ENCODE measurements around the gene DUSP15. TPM values are rescaled to one million over a fixed set of nuclear protein-coding genes. Genes with fewer than 3 reads are reported as not detected.
"Not testable (repeated sequence)": the region's sequence is repeated elsewhere in the genome, so short reads cannot be mapped to it uniquely, and the experiment has no call there.

DUSP15 gene, protein sequence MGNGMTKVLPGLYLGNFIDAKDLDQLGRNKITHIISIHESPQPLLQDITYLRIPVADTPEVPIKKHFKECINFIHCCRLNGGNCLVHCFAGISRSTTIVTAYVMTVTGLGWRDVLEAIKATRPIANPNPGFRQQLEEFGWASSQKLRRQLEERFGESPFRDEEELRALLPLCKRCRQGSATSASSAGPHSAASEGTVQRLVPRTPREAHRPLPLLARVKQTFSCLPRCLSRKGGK
- not detected for total RNA-seq

DNA sequence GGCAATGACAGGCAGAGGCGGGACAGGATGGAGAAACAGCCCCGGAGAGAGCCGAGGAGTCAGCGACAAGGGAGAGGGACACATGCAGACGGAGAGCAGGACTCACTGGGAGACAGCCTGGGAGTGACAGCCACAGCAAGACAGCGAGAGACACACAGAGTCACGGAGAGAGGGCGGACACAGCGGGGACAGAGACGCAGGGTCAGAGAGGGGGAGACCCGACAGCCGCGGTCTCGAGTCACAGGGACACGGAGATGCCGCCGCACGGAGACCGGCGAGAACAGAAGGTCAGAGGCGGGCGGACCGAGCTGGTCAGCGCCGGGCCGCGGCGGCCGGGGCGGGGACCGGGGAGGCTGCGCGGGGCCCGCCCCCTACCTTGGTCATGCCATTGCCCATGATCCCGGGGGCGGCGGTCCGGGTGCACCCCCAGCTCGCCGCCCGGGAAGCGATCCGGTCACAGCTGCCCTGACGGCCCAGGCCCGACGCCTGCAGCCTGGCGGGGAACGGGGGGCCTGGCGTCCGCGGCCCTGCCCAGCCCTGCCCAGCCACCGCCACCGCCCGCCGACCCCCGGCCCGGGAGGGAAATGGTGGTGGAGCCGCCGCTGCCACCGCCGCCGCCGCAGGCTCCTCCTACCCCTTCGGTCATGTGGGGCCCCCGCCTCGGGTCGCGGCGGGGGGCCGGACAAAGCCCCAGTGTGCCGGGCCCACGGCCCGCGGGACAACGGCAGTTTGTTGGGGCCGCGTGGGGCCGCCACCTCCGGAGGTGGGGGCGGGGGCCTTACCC, at the start of gene DUSP15, which contains the start of gene TTLL9:
DUSP15 (minus strand) TSS at position 586 of the 784 bp plus-strand sequence; CDS start at position 396, 190 bp downstream.
TTLL9 (plus strand) TSS at position 693 of the 784 bp plus-strand sequence. CDS start 493 bp downstream, outside the sequence.
- Mint-ChIP-seq H3K9me3 (no peaks in the 10 kb centered on the region), H3K36me3 (ENCODE audit: insufficient read depth in 2 of 2) (peaks cover 3% of the 10 kb centered on the region in 2 donors), H3K4me3 (peak within 1 kb of the TSS; percentile 84 to 93), H3K27me3 (ENCODE audit: low read depth) (peaks cover 29% of the 10 kb centered on the region), H3K27ac (no peak within 1 kb of the TSS), H3K4me1 (ENCODE audit: low read depth) (peaks cover 13% of the 10 kb centered on the region)
- ATAC-seq (replicated peaks in 1 of 2) (peak; percentile 66 to 71), DNase-seq (peak; percentile 27 to 32)

DNA sequence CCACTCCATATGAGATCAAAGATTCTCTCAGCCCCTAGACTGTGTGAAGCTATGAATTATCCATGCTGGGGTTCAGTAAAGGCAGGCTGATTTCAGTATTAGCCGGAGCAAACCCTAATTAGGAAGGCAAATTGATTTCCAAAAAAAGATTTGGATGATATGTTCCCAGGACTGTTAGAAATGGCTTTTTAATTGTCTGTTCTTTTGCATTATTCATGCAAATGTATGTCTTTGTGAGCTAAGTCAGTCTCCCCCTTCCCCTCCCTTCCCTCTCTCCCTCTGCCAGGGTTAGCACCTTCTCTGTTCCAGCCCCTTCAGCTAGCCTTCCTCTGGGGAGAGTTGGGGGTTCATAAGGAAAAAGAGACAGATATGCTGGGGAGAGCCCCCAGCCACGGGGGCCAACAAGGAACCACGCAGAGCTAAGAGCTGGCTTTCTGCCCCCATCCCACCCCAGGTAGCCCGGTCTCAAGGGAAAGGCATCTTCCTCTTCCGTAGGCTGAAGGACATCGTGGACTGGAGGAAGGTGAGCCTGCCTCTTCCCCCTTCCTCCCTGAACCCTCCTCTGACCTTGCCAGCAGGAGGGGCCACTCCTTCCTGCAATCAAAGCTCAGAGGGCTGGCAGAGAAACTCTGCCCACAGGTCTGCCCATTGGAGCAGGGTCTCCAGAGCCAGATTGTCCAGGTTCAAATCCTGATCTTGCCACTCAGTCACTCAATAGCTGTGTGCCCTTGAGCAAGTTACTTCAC, 49.3 kb upstream of the DUSP15 start:
- Mint-ChIP-seq H3K27ac (no peak overlapping the region), H3K9me3 (no peaks in the 10 kb centered on the region), H3K36me3 (ENCODE audit: insufficient read depth in 2 of 2) (no peaks in the 10 kb centered on the region), H3K27me3 (ENCODE audit: low read depth) (peaks cover 33% of the 10 kb centered on the region), H3K4me1 (ENCODE audit: low read depth) (peaks cover 12% of the 10 kb centered on the region), H3K4me3 (no peak overlapping the region)
- no peak for DNase-seq
- ATAC-seq (replicated peaks in 1 of 2), result no peak

GRCh38 chr20:31918466-31919105, 48.3 kb upstream of the DUSP15 start:
- ATAC-seq (replicated peaks in 1 of 2) (no peak), DNase-seq (no peak)
- peaks cover 29% of the 10 kb centered on the region for H3K27me3 Mint-ChIP-seq (ENCODE audit: low read depth)
- no peaks in the 10 kb centered on the region for H3K9me3 Mint-ChIP-seq
- no peak overlapping the region for H3K4me3 Mint-ChIP-seq
- H3K27ac Mint-ChIP-seq, result no peak overlapping the region
- H3K36me3 Mint-ChIP-seq (ENCODE audit: insufficient read depth in 2 of 2), result no peaks in the 10 kb centered on the region
- peaks cover 6% of the 10 kb centered on the region for H3K4me1 Mint-ChIP-seq (ENCODE audit: low read depth)

GRCh38 chr20:31917962-31918412, 47.7 kb upstream of the DUSP15 start:
- H3K4me3 Mint-ChIP-seq; H3K4me1 Mint-ChIP-seq (ENCODE audit: low read depth); H3K9me3 Mint-ChIP-seq; ATAC-seq (replicated peaks in 1 of 2); H3K36me3 Mint-ChIP-seq (ENCODE audit: insufficient read depth in 2 of 2); H3K27ac Mint-ChIP-seq; DNase-seq: not testable (repeated sequence)
- H3K27me3 Mint-ChIP-seq (ENCODE audit: low read depth), result peaks cover 23% of the 10 kb centered on the region

- ATAC-seq (replicated peaks in 1 of 2) (no peak), DNase-seq (no peak)
- H3K4me3 Mint-ChIP-seq, result no peak overlapping the region
- H3K9me3 Mint-ChIP-seq, result no peaks in the 10 kb centered on the region
- H3K27ac Mint-ChIP-seq, result peak overlapping the region; percentile 11
- no peaks in the 10 kb centered on the region for H3K4me1 Mint-ChIP-seq (ENCODE audit: low read depth)
- H3K36me3 Mint-ChIP-seq (ENCODE audit: insufficient read depth in 2 of 2), result no peaks in the 10 kb centered on the region
- H3K27me3 Mint-ChIP-seq (ENCODE audit: low read depth), result peaks cover 16% of the 10 kb centered on the region
Observed at GRCh38 chr20:31916708-31917107, 46.4 kb upstream of the DUSP15 start.

- no peaks in the 10 kb centered on the region for H3K36me3 Mint-ChIP-seq (ENCODE audit: insufficient read depth in 2 of 2)
- no peak overlapping the region for H3K4me3 Mint-ChIP-seq
- no peak for ATAC-seq (replicated peaks in 1 of 2)
- no peaks in the 10 kb centered on the region for H3K4me1 Mint-ChIP-seq (ENCODE audit: low read depth)
- no peak for DNase-seq
- H3K27ac Mint-ChIP-seq, result no peak overlapping the region
- H3K27me3 Mint-ChIP-seq (ENCODE audit: low read depth), result peaks cover 16% of the 10 kb centered on the region
- no peaks in the 10 kb centered on the region for H3K9me3 Mint-ChIP-seq
Observed at GRCh38 chr20:31915491-31916280, 45.4 kb upstream of the DUSP15 start.

- ATAC-seq (replicated peaks in 1 of 2) (no peak), DNase-seq (no peak)
- Mint-ChIP-seq H3K27ac (no peak overlapping the region), H3K4me1 (ENCODE audit: low read depth) (no peaks in the 10 kb centered on the region), H3K9me3 (no peaks in the 10 kb centered on the region), H3K4me3 (no peak overlapping the region), H3K36me3 (ENCODE audit: insufficient read depth in 2 of 2) (no peaks in the 10 kb centered on the region), H3K27me3 (ENCODE audit: low read depth) (peaks cover 16% of the 10 kb centered on the region)
Observed at GRCh38 chr20:31914170-31914569, 43.8 kb upstream of the DUSP15 start.

DNA sequence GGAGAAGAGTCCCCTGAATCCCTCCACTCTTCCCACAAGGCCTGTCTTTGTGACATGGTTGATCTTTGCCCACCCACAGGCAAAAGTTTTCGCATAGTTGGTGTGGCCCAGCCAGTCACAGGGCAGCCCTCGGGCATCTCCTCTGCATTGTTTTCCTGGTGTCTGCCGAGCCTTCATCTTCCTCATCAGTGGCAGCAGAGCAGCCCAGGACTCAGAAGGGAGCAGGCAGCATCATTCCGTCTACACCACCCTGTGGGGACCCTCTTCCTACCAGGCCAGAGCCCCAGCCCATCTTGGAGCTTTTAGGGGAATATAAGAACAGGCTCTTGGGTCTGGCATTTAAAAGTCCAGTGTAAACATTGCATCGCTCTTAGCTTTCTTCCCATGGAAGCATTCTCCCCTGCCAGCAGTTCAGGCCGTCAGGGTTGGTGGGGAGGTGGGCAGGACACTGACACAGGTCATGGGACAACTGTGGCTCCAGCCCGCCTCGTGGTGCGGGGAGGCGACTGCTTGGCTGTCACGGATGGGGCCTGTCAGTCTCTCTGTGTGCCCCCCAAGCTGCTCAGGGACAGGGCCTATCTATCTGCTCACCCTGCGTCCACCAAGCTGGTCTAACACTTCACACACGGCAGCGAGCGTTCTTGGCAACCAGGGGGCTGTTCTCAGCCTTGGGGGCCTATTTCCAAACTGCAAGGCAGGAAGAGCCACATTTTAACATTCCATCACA, 43.3 kb upstream of the DUSP15 start:
- no peaks in the 10 kb centered on the region for H3K9me3 Mint-ChIP-seq
- ATAC-seq (replicated peaks in 1 of 2), result no peak
- H3K4me1 Mint-ChIP-seq (ENCODE audit: low read depth), result no peaks in the 10 kb centered on the region
- peaks cover 14% of the 10 kb centered on the region for H3K27me3 Mint-ChIP-seq (ENCODE audit: low read depth)
- DNase-seq, result no peak
- H3K4me3 Mint-ChIP-seq, result no peak overlapping the region
- no peak overlapping the region for H3K27ac Mint-ChIP-seq
- H3K36me3 Mint-ChIP-seq (ENCODE audit: insufficient read depth in 2 of 2), result no peaks in the 10 kb centered on the region

DNA sequence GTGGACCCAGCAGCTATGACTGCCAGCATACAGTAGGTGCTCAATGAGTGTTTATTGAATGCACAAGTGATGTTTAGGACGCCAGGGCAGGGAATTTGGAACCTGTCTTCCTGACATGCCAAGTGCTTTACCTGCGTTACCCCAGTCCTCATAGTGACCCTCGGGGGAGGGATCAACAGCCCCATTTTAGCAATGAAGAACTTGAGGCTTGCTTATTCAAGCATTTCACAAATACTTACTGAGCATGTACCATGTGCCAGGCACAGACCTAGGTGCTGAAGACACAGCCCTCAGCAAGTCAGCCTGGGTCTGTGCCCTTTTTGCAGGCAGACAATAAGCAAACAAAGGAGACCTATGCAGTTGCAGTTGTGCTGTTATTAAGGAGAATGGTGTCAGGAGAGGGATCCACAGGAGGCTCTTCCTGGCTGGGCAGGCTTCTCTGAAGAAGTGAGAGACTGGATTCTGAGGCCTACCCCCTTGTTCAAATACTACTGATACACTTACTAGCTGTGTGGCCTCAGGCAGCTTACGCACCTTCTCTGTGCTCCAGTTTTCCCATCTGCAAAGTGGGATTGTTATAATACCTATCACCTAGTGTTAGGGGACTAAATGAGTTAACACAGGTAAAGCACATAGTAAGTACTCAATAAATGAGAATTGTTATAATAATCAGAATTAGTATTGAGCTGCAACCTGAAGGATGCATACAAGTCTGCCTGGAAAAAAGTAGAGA, 39.9 kb upstream of the DUSP15 start:
- no peak for ATAC-seq (replicated peaks in 1 of 2)
- Mint-ChIP-seq H3K27ac (no peak overlapping the region), H3K4me1 (ENCODE audit: low read depth) (no peaks in the 10 kb centered on the region), H3K27me3 (ENCODE audit: low read depth) (no peaks in the 10 kb centered on the region), H3K36me3 (ENCODE audit: insufficient read depth in 2 of 2) (no peaks in the 10 kb centered on the region), H3K9me3 (no peaks in the 10 kb centered on the region), H3K4me3 (no peak overlapping the region)
- DNase-seq, result no peak

DNA sequence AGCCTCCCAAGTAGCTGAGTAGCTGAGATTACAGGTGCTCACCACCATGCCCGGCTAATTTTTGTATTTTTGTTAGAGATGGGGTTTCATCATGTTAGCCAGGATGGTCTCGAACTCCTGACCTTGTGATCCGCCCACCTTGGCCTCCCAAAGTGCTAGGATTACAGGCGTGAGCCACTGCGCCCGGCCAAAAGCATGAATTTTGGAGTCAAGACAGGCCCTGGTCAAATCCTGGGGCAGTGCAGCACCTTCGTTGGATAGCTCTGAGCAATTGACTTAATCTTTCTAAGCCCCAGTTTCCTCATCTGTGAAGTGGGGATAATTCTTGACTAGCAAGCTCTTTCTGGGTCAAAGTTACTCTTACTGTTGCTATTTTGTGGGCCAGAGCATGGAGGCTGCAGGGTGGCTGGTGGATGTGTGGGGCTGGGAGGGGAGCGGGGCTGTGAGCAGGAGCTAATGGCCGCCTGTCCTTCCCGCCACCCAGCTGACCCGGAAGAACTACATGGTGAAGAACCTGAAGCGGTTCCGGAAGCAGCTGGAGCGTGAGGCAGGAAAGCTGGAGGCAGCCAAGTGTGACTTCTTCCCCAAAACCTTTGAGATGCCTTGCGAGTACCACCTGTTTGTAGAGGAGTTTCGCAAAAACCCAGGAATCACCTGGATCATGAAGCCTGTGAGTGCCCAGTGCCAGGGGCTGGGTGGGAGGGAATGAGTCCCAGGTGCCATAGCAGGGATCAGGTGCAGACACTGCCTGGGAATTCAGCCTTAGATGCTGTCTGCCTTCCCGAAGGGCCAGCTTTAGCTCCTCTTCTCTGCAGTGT, 39.1 kb upstream of the DUSP15 start:
- no peaks in the 10 kb centered on the region for H3K9me3 Mint-ChIP-seq
- no peak overlapping the region for H3K27ac Mint-ChIP-seq
- no peak overlapping the region for H3K4me3 Mint-ChIP-seq
- H3K27me3 Mint-ChIP-seq (ENCODE audit: low read depth), result no peaks in the 10 kb centered on the region
- no peak for ATAC-seq (replicated peaks in 1 of 2)
- no peak for DNase-seq
- H3K4me1 Mint-ChIP-seq (ENCODE audit: low read depth), result no peaks in the 10 kb centered on the region
- H3K36me3 Mint-ChIP-seq (ENCODE audit: insufficient read depth in 2 of 2), result no peaks in the 10 kb centered on the region

GRCh38 chr20:31908424-31908823, 38.1 kb upstream of the DUSP15 start:
- Mint-ChIP-seq H3K4me1 (ENCODE audit: low read depth) (no peaks in the 10 kb centered on the region), H3K27ac (no peak overlapping the region), H3K9me3 (no peaks in the 10 kb centered on the region), H3K4me3 (no peak overlapping the region), H3K27me3 (ENCODE audit: low read depth) (no peaks in the 10 kb centered on the region), H3K36me3 (ENCODE audit: insufficient read depth in 2 of 2) (no peaks in the 10 kb centered on the region)
- ATAC-seq (replicated peaks in 1 of 2) (no peak), DNase-seq (no peak)

Measured in activated T-cell treated with anti-CD3 and anti-CD28 coated beads, Interleukin-2, amount 50 U/mL, for 72 hours (primary cell).